ENCODE results near the gene ATOH8. TPM values are rescaled to one million over a fixed set of nuclear protein-coding genes. Genes with fewer than 3 reads are reported as not detected.

The ATOH8 gene
- total RNA-seq, 4 donors from 2014 or later = 17.1 to 210 (median 45.9) TPM

DNA sequence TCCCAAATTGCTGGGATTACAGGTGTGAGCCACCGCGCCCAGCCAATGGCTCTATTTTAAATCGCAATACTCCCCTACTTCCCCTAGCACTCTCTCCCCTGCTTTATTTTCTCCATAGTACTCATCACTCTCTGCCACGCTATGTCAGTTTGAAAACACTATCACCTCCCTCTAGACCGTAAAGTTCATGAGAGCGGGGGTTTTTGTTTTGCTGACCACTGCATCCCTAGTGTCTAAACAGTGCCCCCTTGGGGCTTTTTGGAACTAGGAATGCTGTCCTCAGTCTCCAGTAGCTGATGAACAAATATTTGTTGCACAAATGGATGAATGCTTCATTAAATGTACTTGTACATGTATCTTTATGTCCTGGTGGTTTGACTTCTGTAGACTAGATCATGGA is 44.1 kb downstream of the ATOH8 start:
- ATAC-seq (ENCODE audit: low FRiP score) = no peak
- DNase-seq (ENCODE audit: low spot score) = peak; percentile 0
- TF ChIP-seq CTCF (IDR thresholded peaks at IDR 0.05) = no peak

DNA sequence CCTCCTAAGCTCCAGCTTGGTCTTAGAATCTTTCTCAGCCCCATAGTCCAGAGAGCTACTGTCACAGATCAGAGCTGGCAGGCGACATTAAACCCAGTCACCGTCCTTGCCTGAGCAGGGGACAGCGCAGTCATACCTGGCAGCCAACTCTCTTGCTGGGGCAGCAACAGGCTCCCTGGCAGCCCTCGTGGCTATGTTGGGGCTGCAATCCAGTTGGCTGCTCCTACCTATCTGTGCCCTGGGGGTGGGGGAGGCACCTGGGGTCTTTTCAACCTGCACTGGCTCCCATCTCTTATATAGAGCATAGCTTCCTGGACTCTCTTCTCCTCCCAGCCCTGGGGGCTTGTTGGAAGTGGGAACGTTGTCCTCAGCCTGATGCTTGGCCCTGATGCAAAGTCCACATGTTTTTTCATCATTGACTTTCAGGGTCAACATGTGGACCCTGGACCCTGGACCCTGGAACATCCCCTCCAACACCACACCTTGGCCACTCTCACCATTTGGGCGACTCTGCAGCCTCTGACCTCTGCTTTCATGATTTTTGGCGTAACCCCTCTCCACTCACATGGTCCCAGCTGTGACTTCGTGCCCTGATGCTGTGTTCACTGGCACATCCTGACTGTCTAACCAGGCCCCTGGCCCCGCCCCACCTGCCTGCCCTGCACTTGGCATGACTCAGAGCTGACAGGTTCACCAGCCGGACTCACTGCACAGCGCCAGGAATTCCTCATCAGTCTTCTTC is 45.6 kb downstream of the ATOH8 start:
- ATAC-seq (ENCODE audit: low FRiP score) (peak; percentile 51), DNase-seq (ENCODE audit: low spot score) (peak; percentile 23)
- no peak for TF ChIP-seq CTCF (IDR thresholded peaks at IDR 0.05)

- TF ChIP-seq CTCF (IDR thresholded peaks at IDR 0.05) = no peak
- DNase-seq (ENCODE audit: low spot score) (peak; percentile 1), ATAC-seq (ENCODE audit: low FRiP score) (no peak)
These were observed 46.8 kb downstream of the ATOH8 start for GRCh38 chr2:85800586-85800985.

- DNase-seq (ENCODE audit: low spot score) (no peak), ATAC-seq (ENCODE audit: low FRiP score) (no peak)
- TF ChIP-seq CTCF (IDR thresholded peaks at IDR 0.05) = no peak
These were observed 48.1 kb downstream of the ATOH8 start for GRCh38 chr2:85801871-85802270.

DNA sequence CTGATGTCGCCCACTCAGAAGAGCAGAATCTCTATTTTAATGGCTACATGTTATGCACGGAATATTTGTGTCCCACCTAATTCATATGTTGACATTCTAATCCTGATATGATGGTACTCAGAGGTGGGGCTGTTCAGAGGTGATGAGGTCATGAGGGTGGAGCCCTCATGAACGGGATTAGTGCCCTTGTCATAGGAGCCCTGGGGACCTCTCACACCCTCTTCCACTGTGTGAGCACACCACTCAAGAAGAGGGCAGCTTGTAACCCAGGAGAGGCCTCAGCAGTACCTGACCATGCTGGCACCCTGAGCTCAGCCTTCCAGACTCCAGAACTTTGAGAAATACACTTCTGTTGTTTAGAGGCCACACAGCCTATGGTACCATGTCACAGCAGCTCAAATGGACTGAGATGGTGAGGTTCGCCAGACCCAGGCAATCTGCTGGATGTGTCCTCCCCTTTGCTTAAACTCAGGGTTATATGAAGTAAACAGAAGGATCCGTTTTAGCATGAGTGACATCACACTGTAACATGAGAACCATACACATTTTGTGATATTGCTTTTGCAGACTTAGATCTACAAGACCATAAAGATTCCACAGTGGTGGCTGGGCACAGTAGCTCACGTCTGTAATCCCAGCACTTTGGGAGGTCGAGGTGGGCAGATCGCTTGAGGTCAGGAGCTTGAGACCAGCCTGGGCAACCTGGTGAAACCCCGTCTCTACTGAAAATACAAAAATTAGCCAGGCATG is 48.7 kb downstream of the ATOH8 start:
- ATAC-seq (ENCODE audit: low FRiP score) (no peak), DNase-seq (ENCODE audit: low spot score) (no peak)
- no peak for TF ChIP-seq CTCF (IDR thresholded peaks at IDR 0.05)

DNA sequence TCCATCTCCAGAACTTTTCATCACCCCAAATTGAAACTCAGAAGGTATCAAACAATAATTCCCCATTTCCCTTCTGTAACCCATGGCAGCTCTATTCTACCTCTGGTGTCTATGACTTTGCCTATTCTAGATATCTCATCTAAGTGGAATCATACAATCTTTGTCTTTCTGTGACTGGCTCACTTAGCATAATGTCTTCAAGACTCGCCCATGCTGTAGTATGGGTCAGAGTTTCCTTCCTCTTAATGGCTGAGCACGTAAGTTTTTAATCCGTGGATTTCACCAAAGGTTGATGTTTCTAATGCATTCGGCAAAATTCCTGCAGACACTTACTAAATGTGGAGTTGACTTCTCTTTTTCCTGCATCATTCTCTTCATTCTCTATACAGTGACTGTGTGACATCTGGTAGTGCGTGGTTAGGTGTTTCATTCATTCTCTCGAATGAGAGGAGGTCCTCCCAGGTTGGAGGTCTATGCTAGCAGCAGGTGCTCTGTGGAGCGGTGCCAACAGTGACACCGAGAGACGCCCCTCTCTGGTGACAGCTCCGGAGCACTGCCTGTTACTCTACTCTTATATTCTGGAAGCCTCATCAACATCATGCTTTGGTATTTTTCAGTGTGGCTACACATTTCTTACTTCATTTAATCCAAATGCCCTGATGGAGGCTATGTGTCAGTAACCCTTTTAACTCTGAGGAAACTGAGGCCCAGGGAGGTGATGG is 50.1 kb downstream of the ATOH8 start:
- DNase-seq (ENCODE audit: low spot score) (no peak), ATAC-seq (ENCODE audit: low FRiP score) (no peak)
- no peak for TF ChIP-seq CTCF (IDR thresholded peaks at IDR 0.05)

All from omental fat pad (tissue), 4 donors.